GM12864 (cell line): Measurements from ENCODE around the gene GRAP2.

Source experiments
- DNase-seq: peaks from one replicate; pipeline ENCODE4 v3.0.0-alpha.2; 2011; ENCODE audit warnings: low read depth
- H3K4me3 ChIP-seq: 2 replicates; pipeline ENCODE4 v1.5.1; 2011; ENCODE audit warnings: mild to moderate bottlenecking, low read depth, low read length, control low read depth
- TF ChIP-seq, protein P1 (sequence below): IDR thresholded peaks from 2 replicates; pipeline ENCODE4 v1.5.1; 2011; ENCODE audit warnings: low read depth, mild to moderate bottlenecking, moderate library complexity, low read length, control low read depth, inconsistent platforms; ENCODE audit errors: missing control alignments

The GRAP2 gene

GRCh38 chr22:40001106-40001505, 100.2 kb downstream of the GRAP2 start:
- DNase-seq, result no peak
- TF ChIP-seq, protein P1, sequence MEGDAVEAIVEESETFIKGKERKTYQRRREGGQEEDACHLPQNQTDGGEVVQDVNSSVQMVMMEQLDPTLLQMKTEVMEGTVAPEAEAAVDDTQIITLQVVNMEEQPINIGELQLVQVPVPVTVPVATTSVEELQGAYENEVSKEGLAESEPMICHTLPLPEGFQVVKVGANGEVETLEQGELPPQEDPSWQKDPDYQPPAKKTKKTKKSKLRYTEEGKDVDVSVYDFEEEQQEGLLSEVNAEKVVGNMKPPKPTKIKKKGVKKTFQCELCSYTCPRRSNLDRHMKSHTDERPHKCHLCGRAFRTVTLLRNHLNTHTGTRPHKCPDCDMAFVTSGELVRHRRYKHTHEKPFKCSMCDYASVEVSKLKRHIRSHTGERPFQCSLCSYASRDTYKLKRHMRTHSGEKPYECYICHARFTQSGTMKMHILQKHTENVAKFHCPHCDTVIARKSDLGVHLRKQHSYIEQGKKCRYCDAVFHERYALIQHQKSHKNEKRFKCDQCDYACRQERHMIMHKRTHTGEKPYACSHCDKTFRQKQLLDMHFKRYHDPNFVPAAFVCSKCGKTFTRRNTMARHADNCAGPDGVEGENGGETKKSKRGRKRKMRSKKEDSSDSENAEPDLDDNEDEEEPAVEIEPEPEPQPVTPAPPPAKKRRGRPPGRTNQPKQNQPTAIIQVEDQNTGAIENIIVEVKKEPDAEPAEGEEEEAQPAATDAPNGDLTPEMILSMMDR, result no peak
- no peak overlapping the region for H3K4me3 ChIP-seq

DNA sequence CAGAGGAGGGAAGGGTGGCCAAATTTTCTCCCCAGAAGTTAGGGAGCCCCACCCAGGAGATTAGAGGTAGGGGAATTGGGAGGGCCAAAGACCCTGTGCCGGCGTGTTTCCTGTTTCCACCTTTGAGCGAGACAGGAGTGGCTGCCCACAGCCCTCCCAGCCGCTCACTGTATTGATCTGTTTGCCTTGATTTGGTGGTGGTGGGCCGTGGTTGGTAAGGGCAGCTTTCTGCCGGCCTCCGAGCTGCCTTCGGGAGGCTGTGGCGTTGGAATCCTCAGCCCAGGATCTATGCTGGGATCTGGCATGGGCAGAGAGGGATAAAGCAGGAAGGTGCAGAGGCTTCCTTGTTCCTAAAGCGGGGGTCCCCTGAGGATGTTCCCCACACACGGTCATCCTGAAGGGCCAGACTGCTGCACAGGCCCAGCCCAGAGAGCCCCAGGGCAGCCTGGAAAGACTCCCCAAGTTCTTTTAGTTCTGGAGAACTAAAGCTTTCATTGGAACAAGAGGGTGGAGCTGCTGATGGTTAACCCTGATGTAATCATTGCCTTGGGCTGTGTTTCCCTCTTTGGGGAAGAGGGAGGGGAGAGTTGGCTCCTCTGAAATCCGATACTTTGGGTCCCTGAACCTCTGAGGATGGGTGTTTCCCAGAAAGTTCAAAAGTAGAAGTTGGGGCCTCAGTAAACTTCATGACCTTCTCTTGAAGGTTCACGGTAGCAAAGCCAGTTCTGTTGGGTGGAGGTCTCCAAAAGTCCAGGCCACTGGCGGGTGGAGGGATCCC, 101.1 kb downstream of the GRAP2 start:
- H3K4me3 ChIP-seq, result no peak overlapping the region
- DNase-seq, result no peak
- TF ChIP-seq, protein P1, result no peak

GRCh38 chr22:40002935-40003715, 102.2 kb downstream of the GRAP2 start:
- no peak for DNase-seq
- TF ChIP-seq, protein P1, result no peak
- no peak overlapping the region for H3K4me3 ChIP-seq

DNA sequence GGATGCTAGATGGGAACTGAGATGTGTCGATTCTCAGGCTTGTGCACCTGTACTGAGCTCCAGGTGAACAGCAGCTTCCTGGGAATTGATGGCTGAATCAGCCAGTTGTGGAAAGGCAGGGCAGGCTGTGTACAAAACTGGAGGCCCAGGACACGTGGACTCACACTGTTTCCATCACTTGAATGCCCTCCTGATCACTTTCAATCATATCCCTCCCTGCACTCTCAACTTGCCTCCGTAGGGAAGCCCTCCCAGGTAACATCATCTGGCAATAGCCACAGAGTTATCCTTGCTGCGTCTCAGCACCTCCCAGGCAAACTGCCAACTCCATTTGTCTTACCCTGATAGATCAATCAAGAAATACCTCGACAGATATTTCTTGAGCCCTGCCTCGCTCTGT, 104.0 kb downstream of the GRAP2 start:
- H3K4me3 ChIP-seq, result no peak overlapping the region
- no peak for DNase-seq
- TF ChIP-seq, protein P1, result no peak

DNA sequence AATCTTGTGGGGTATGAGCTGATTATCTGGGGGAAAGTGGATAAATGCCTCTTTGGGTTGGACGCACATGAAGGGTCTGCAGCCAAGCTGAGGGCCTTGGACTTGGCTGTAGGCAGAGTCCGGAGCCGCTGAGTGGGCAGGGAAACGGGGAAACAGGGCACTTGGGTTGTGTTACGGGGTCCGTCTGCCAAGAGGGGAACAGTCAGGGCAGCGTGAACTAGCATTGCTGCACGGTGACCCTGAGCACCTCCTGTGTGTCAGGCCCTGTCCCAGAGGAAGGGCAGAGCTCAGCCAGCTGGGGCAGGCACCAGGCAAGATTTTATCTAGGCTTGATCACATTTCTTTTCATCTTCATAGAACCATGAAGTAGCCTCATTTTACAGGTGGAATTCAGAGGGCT, 105.8 kb downstream of the GRAP2 start:
- H3K4me3 ChIP-seq, result no peak overlapping the region
- DNase-seq, result no peak
- TF ChIP-seq, protein P1, result no peak

- DNase-seq, result no peak
- TF ChIP-seq, protein P1, result no peak
- no peak overlapping the region for H3K4me3 ChIP-seq
Measured at GRCh38 chr22:40007853-40008710, 107.2 kb downstream of the GRAP2 start.
